Measurements from ENCODE around the gene PPARA.

GRCh38 chr22:46185283-46185682 is 35.0 kb downstream of the PPARA start:
- TF ChIP-seq, protein P1, sequence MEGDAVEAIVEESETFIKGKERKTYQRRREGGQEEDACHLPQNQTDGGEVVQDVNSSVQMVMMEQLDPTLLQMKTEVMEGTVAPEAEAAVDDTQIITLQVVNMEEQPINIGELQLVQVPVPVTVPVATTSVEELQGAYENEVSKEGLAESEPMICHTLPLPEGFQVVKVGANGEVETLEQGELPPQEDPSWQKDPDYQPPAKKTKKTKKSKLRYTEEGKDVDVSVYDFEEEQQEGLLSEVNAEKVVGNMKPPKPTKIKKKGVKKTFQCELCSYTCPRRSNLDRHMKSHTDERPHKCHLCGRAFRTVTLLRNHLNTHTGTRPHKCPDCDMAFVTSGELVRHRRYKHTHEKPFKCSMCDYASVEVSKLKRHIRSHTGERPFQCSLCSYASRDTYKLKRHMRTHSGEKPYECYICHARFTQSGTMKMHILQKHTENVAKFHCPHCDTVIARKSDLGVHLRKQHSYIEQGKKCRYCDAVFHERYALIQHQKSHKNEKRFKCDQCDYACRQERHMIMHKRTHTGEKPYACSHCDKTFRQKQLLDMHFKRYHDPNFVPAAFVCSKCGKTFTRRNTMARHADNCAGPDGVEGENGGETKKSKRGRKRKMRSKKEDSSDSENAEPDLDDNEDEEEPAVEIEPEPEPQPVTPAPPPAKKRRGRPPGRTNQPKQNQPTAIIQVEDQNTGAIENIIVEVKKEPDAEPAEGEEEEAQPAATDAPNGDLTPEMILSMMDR (IDR thresholded peaks at IDR 0.05): no peak
- no peak for TF ChIP-seq POLR2A (IDR thresholded peaks at IDR 0.05)
